Memory B cell (primary cell): ENCODE results near the gene ARHGEF33.
"Not testable (repeated sequence)": the region's sequence is repeated elsewhere in the genome, so short reads cannot be mapped to it uniquely, and the experiment has no call there.

Source experiments
- ATAC-seq: fragments of 150-1000 bp; cut with Tn5 transposase; 2 replicates; pipeline ENCODE4 v1.10.0; 2021; ENCODE audit warnings: low read depth, mild to moderate bottlenecking, moderate library complexity
- DNase-seq, 2 donors: peaks; one replicate each; pipeline ENCODE4 v3.0.0; 2022; ENCODE audit warnings: low spot score in 2 of 2
- H3K27ac Mint-ChIP-seq: one replicate; pipeline ENCODE4 v1.8.0; 2022; ENCODE audit warnings: mild to moderate bottlenecking, moderate library complexity, mixed read lengths
- H3K27me3 Mint-ChIP-seq: one replicate; pipeline ENCODE4 v1.8.0; 2022; ENCODE audit warnings: mixed read lengths
- H3K36me3 Mint-ChIP-seq: one replicate; pipeline ENCODE4 v1.8.0; 2022; ENCODE audit warnings: mild to moderate bottlenecking, mixed read lengths
- H3K4me1 Mint-ChIP-seq: one replicate; pipeline ENCODE4 v1.8.0; 2022; ENCODE audit warnings: mixed read lengths
- H3K4me3 Mint-ChIP-seq: one replicate; pipeline ENCODE4 v1.8.0; 2022; ENCODE audit warnings: mild to moderate bottlenecking, moderate library complexity, mixed read lengths
- H3K9me3 Mint-ChIP-seq: one replicate; pipeline ENCODE4 v1.8.0; 2022; ENCODE audit warnings: mixed read lengths

The ARHGEF33 gene

GRCh38 chr2:38933653-38934052 is 44.0 kb downstream of the ARHGEF33 start:
- DNase-seq (no peak), ATAC-seq (no peak)
- Mint-ChIP-seq H3K36me3 (no peaks in the 10 kb centered on the region), H3K4me1 (peaks cover 4% of the 10 kb centered on the region), H3K4me3 (no peak overlapping the region), H3K9me3 (no peaks in the 10 kb centered on the region), H3K27me3 (peaks cover 8% of the 10 kb centered on the region), H3K27ac (no peak overlapping the region)

- Mint-ChIP-seq H3K27ac (no peak overlapping the region), H3K36me3 (no peaks in the 10 kb centered on the region), H3K4me3 (no peak overlapping the region), H3K9me3 (no peaks in the 10 kb centered on the region), H3K27me3 (peaks cover 8% of the 10 kb centered on the region), H3K4me1 (peaks cover 4% of the 10 kb centered on the region)
- no peak for DNase-seq
- ATAC-seq, result no peak
These were observed 45.1 kb downstream of the ARHGEF33 start for GRCh38 chr2:38934742-38935141.

GRCh38 chr2:38935568-38936172 is 46.0 kb downstream of the ARHGEF33 start:
- Mint-ChIP-seq H3K4me3 (no peak overlapping the region), H3K36me3 (no peaks in the 10 kb centered on the region), H3K27ac (no peak overlapping the region), H3K4me1 (peaks cover 4% of the 10 kb centered on the region), H3K27me3 (peaks cover 8% of the 10 kb centered on the region), H3K9me3 (no peaks in the 10 kb centered on the region)
- DNase-seq (no peak), ATAC-seq (no peak)

GRCh38 chr2:38936516-38936915 is 46.8 kb downstream of the ARHGEF33 start:
- not testable (repeated sequence) for H3K4me3 Mint-ChIP-seq, H3K27me3 Mint-ChIP-seq, H3K27ac Mint-ChIP-seq, DNase-seq, H3K36me3 Mint-ChIP-seq, ATAC-seq, H3K9me3 Mint-ChIP-seq, H3K4me1 Mint-ChIP-seq

- Mint-ChIP-seq H3K27ac (no peak overlapping the region), H3K9me3 (no peaks in the 10 kb centered on the region), H3K27me3 (peaks cover 8% of the 10 kb centered on the region), H3K4me1 (peaks cover 4% of the 10 kb centered on the region), H3K36me3 (no peaks in the 10 kb centered on the region), H3K4me3 (no peak overlapping the region)
- ATAC-seq, result no peak
- DNase-seq, result no peak
These were observed 47.9 kb downstream of the ARHGEF33 start for GRCh38 chr2:38937548-38937947.

GRCh38 chr2:38940746-38941145 is 51.1 kb downstream of the ARHGEF33 start:
- no peak overlapping the region for H3K4me3 Mint-ChIP-seq
- H3K9me3 Mint-ChIP-seq, result no peaks in the 10 kb centered on the region
- ATAC-seq (no peak), DNase-seq (no peak)
- no peak overlapping the region for H3K27ac Mint-ChIP-seq
- no peaks in the 10 kb centered on the region for H3K36me3 Mint-ChIP-seq
- H3K27me3 Mint-ChIP-seq, result peaks cover under 1% of the 10 kb centered on the region
- H3K4me1 Mint-ChIP-seq, result no peaks in the 10 kb centered on the region

GRCh38 chr2:38943784-38944183 is 54.1 kb downstream of the ARHGEF33 start:
- no peaks in the 10 kb centered on the region for H3K4me1 Mint-ChIP-seq

GRCh38 chr2:38945372-38945771 is 55.7 kb downstream of the ARHGEF33 start:
- H3K36me3 Mint-ChIP-seq, result no peaks in the 10 kb centered on the region
- no peak overlapping the region for H3K4me3 Mint-ChIP-seq
- ATAC-seq (no peak), DNase-seq (no peak)
- no peaks in the 10 kb centered on the region for H3K9me3 Mint-ChIP-seq
- no peak overlapping the region for H3K27ac Mint-ChIP-seq
- H3K27me3 Mint-ChIP-seq, result no peaks in the 10 kb centered on the region
- no peaks in the 10 kb centered on the region for H3K4me1 Mint-ChIP-seq

More at GRCh38 chr2:38943784-38944183, 54.1 kb downstream of the ARHGEF33 start:
- H3K36me3 Mint-ChIP-seq, result no peaks in the 10 kb centered on the region
- H3K27me3 Mint-ChIP-seq, result no peaks in the 10 kb centered on the region
- H3K9me3 Mint-ChIP-seq, result no peaks in the 10 kb centered on the region
- no peak overlapping the region for H3K27ac Mint-ChIP-seq
- no peak overlapping the region for H3K4me3 Mint-ChIP-seq
- ATAC-seq (no peak), DNase-seq (no peak)

- ATAC-seq (no peak), DNase-seq (no peak)
- Mint-ChIP-seq H3K27ac (no peak overlapping the region), H3K36me3 (no peaks in the 10 kb centered on the region), H3K4me3 (no peak overlapping the region), H3K4me1 (no peaks in the 10 kb centered on the region), H3K9me3 (no peaks in the 10 kb centered on the region), H3K27me3 (no peaks in the 10 kb centered on the region)
These were observed 56.2 kb downstream of the ARHGEF33 start for GRCh38 chr2:38945911-38946310.

- ATAC-seq (peak; percentile 78), DNase-seq (peak; percentile 43 to 44)
- H3K36me3 Mint-ChIP-seq, result no peaks in the 10 kb centered on the region
- no peak overlapping the region for H3K4me3 Mint-ChIP-seq
- H3K4me1 Mint-ChIP-seq, result no peaks in the 10 kb centered on the region
- no peaks in the 10 kb centered on the region for H3K9me3 Mint-ChIP-seq
- no peak overlapping the region for H3K27ac Mint-ChIP-seq
- no peaks in the 10 kb centered on the region for H3K27me3 Mint-ChIP-seq
These were observed 57.9 kb downstream of the ARHGEF33 start for GRCh38 chr2:38947241-38948239.

- H3K27ac Mint-ChIP-seq, result no peak overlapping the region
- no peaks in the 10 kb centered on the region for H3K4me1 Mint-ChIP-seq
- no peak for ATAC-seq
- no peak for DNase-seq
- no peaks in the 10 kb centered on the region for H3K9me3 Mint-ChIP-seq
- H3K36me3 Mint-ChIP-seq, result no peaks in the 10 kb centered on the region
- no peak overlapping the region for H3K4me3 Mint-ChIP-seq
- H3K27me3 Mint-ChIP-seq, result no peaks in the 10 kb centered on the region
These were observed 58.8 kb downstream of the ARHGEF33 start for GRCh38 chr2:38948387-38948882.

- Mint-ChIP-seq H3K4me1 (no peaks in the 10 kb centered on the region), H3K36me3 (no peaks in the 10 kb centered on the region), H3K4me3 (no peak overlapping the region), H3K27me3 (no peaks in the 10 kb centered on the region), H3K27ac (no peak overlapping the region), H3K9me3 (no peaks in the 10 kb centered on the region)
- ATAC-seq (no peak), DNase-seq (no peak)
These were observed 59.3 kb downstream of the ARHGEF33 start for GRCh38 chr2:38948995-38949394.

- DNase-seq (no peak), ATAC-seq (no peak)
- Mint-ChIP-seq H3K27me3 (no peaks in the 10 kb centered on the region), H3K4me1 (no peaks in the 10 kb centered on the region), H3K27ac (no peak overlapping the region), H3K36me3 (no peaks in the 10 kb centered on the region), H3K9me3 (no peaks in the 10 kb centered on the region), H3K4me3 (no peak overlapping the region)
These were observed 62.1 kb downstream of the ARHGEF33 start for GRCh38 chr2:38951766-38952165.

- no peak for DNase-seq
- H3K4me3 Mint-ChIP-seq, result no peak overlapping the region
- H3K36me3 Mint-ChIP-seq, result no peaks in the 10 kb centered on the region
- H3K9me3 Mint-ChIP-seq, result peaks cover 1% of the 10 kb centered on the region
- ATAC-seq, result no peak
- peaks cover 2% of the 10 kb centered on the region for H3K4me1 Mint-ChIP-seq
- no peak overlapping the region for H3K27ac Mint-ChIP-seq
- peaks cover 4% of the 10 kb centered on the region for H3K27me3 Mint-ChIP-seq
These were observed 68.3 kb downstream of the ARHGEF33 start for GRCh38 chr2:38957972-38958371.
